HG03135 (cell line): ENCODE data around the gene TNRC6B.
A peak's percentile ranks its signal among the peaks of the same experiment; 100 is the strongest.
"Not testable (repeated sequence)": the region's sequence is repeated elsewhere in the genome, so short reads cannot be mapped to it uniquely, and the experiment has no call there.

ENCODE experiments used
- ATAC-seq: cut with Tn5 transposase; IDR thresholded peaks from one replicate; pipeline ENCODE4 v1.9.1; 2021; ENCODE audit warnings: mild to moderate bottlenecking, moderate library complexity; ENCODE audit not compliant: unreplicated experiment

TNRC6B gene

DNA sequence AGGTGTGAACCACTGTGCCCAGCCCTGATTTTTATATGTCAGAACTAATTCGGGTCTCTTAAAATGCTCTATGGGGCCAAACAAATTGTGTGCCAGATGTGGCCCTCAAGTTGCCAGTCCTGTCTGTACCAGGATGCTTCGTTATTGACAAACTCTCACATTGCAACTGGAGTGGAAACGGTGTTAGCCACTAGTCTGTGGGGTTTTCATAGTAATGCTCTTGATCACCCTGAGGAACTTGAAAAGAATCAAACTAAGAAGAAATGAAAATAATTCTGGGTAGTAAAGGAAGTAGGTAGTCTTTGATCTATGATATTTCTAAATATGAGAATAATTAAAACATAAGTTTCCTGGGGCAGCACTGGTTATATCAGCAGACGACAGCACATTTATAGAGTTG, 101.3 kb downstream of the TNRC6B start:
- no peak for ATAC-seq

DNA sequence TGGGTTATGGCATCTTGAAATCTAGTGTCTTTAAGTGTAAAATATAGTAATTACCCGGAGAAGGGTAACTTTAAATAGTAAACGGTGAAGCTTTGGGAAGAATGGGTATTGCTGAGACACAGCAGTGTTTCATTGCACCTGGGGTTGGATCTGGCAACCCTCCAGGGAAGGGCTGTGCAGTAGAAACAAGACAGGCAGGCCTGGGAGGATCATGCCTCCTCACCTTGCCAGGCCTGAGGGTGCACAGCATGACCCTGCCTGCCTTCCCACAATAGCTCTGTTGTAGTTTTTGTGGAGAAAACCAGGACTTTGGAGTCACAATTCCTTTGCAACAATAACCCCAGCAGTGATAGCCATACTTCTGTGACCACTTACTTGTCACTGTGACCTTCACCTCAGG, 104.0 kb downstream of the TNRC6B start:
- ATAC-seq: no peak

DNA sequence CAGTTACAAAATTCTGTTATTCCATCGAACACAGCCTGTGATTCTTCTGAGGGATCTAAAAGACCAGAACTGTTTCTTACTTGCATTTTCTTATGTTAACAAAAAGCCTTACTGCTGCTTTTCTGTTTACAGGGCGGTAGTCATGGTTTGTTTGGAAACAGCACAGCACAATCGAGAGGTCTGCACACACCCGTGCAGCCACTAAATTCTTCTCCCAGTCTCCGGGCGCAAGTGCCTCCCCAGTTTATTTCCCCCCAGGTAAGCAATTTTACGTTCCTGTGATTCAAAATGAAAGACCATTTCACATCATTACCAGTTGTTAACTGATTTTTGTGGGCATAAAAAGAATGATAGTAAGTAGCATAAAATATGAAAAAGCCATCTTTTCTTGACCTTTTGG, 107.8 kb downstream of the TNRC6B start:
- no peak for ATAC-seq

DNA sequence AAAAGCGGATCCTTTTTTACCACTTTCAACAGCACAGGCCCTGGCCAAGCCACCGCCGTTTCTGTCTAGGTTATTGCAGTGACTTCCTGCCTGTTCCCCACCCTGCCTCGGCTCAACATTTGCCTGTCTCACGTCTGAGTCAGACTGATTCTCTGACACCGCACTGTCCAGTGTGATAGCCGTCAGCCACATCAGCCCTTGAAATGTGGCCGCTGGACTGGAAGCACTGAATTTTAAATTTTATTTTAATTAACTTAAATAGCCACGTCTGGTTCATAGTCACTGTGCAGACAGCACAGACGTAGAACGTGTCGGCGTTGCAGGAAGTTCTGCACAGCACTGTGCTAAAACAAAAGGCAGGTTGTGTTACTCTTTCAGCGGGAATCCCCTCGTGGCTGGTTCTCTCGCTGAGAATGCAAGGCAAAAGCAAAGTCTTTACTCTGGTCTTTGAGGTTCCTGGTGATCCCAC, 112.3 kb downstream of the TNRC6B start:
- no peak for ATAC-seq

DNA sequence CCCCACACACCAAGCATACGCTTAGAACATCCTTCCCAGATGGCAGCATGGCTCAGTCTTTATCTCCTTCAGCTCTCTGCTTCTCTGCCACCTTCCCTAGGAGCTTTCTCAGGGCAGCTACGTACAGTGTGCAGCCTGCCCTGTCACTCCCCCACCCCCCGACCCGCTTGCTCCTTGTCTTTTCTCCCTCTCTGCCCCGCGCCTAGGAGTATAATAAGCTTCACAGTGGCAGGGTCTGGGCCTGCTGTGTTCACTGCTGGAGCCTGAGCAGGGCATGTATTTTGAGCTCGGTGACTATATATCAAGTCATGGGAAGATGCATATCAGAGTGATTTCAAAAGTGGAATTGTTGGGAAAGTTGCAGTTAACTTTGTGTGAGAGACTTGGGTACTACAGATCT, 112.8 kb downstream of the TNRC6B start:
- ATAC-seq: no peak

DNA sequence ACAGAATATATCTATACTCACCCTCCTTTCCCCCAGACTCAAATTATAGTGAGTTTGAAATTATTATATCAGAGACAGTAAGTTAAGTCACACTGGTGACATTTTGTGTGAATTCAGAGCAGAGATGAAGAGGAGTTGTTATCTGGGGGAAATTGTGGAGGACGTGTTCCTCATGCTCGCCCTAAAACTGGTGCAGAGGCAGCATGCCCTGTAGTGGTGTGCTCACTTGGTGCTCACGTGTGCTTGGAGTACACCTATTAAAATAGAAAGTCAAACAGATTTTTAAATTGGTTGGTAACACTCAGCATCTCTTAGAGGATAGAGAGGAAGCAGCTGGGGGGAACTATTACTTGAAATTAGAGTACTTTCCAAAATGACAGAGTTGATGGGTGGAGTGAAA, 117.0 kb downstream of the TNRC6B start:
- ATAC-seq: no peak

DNA sequence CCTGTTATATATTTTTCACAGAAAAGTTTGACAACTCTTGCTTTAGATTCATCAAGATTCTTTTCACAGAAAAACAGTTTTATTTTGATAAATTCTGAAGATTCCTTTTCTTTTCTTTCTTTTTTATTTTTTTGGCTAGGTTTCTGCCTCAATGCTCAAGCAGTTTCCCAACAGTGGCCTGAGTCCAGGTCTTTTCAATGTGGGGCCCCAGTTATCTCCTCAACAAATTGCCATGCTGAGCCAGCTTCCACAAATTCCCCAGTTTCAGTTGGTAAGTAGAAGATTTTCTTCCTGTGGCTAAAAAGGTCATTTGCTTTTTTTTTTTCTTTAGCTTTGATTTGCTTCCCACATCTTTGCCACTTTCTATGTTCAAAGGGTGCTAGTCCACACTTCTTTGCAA, 122.6 kb downstream of the TNRC6B start:
- no peak for ATAC-seq

DNA sequence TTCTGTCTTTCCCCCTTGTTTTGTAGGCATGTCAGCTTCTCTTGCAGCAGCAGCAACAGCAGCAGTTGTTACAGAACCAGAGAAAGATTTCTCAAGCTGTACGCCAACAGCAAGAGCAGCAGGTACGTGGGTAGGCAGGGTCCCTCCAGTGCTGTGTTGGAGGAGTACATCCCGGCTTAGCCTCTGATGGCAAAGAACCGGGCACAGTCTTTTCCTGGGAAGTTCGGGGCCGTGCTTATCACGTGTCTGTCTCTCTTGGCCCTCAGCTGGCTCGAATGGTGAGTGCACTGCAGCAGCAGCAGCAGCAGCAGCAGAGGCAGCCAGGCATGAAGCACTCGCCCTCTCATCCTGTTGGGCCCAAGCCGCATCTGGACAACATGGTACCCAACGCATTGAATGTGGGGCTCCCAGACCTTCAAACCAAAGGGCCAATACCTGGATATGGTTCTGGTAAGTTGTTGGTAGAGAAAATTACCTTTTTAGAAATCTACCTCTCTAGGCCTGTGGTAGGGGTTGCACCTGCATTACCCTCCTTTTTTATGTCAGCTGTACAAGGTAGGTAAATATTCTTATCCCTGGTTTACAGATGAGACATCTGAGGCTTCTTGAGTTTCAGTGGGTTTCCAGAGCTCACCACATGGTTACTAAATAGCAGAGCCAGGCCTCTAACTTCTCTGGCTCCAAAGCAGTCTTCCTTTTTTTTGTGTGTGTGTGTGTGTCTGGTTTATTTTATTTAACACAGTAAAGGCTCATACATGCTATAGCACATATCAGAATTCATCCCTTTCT, 123.4 kb downstream of the TNRC6B start:
- peak; percentile 93 for ATAC-seq

DNA sequence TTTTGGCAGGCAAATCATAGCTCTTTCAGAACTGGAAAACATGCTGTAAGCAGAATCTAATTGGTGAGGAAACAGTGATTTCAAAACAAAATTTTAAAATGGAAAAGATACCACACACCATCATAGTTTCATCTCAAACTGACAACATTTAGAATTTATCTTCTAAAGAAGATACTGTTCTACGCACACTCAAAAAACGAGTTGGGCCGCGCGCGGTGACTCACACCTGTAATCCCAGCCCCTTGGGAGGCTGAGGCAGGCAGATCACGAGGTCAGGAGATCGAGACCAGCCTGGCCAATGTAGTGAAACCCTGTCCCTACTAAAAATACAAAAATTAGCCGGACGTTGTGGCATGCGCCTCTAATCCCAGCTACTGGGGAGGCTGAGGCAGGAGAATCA, 124.4 kb downstream of the TNRC6B start:
- no peak for ATAC-seq

DNA sequence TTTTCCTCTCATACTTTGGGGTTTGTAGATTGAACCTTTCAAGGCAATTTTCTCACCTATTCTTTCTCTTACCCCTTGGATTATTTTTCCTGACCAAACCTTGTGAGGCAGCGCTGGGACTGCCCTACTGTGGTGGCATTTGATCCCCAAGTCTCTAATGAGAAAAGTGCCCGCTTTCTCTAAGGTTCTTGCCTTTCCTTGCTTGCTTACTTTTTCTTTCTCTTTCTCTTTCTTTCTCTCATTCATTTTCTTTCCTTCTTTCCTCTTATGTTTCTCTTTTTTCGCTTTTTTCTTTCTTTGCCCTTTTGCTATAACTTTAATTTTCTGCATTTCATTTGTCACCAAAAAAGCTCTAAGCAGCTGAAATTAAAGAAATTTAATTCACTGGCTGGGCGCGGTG, 127.9 kb downstream of the TNRC6B start:
- ATAC-seq: no peak

DNA sequence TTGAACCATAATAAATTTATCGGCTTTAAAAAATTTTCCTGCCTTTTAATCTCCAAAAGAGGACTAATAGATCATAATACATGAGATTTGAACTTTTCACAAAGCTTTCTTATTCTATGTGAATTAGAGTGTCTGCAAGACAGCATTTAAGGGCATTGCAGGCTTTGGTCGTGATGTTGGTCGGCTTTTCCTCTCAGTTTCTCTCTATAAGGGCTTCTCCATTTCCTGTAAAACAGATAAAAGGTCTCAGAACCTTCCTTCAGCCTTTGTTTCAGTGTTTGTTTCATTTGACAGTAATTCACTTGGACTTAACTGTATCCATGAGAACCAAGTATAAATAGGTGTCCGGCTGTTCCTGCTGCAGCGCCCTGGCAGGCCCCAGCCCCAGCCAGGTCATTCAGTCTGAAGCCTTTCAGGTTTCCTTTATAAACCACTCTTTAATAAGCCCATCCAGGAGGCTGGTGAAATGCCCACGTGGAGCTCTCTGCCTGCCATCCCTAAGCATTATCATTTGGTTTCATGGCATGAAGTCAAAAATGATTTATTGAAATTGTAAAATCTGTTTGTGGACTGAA, 131.4 kb downstream of the TNRC6B start:
- no peak for ATAC-seq

DNA sequence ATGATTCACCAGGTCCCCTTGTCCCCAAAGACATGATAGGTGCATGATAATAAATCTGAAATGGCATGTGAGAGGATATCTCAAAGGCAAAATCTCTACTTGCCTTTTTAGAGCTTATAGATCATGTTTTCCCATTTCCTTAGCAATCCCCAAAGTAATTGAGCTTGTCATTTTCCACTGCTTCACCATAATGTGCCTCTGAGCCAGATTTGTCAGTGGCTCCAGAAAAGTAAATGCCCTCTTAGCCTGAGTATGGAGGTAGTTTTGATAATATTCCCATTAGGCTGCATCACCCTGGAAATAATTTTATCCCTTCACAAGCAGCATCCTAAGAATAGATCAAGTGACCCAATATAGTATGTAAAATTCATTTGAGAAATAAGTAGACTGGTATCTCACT, 131.9 kb downstream of the TNRC6B start:
- no peak for ATAC-seq

DNA sequence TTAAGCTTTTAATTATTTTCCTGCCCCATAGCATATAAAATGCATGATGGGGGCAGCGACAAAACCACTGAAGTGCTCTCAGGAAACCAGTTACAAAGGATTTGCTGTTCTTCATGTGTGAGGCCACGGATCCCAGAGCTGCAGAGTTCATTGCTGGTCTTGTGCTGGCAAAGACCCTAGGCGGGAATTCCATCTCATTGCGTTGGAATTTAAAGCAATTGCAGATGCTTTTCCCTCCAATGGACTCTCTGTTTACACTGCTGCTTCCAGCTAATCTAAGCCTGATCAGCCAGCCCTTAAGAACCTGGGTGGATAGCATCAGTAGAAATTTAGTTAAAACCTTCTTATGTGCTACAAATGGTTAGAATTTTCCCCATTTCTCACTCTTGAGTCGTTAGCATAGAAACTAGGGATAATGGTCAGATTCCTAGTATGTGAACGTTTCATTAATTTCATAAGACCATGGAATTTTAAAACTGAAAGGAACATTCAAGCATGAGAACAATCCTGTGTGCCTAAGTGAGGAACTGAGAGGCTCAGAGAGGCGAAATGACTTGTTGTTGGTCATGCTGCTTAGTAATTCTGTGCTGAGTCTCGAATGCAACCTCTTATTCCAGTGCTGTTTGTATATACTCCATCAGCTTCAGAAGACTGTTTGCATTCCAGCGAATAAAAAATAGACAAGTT, 132.5 kb downstream of the TNRC6B start:
- ATAC-seq: no peak

DNA sequence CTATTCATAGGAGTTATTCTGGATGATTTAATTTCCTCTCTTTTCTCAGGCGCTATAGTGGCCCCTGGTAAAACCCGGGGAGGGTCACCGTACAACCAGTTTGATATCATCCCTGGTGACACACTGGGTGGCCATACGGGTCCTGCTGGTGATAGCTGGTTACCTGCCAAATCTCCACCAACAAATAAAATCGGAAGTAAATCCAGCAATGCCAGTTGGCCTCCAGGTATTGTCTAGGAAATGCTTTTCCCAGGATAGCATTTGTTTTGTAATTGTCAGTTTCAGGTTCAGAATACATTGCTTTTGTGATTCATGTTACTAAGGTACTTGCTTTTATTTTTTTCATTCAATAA, 133.0 kb downstream of the TNRC6B start:
- ATAC-seq: no peak

DNA sequence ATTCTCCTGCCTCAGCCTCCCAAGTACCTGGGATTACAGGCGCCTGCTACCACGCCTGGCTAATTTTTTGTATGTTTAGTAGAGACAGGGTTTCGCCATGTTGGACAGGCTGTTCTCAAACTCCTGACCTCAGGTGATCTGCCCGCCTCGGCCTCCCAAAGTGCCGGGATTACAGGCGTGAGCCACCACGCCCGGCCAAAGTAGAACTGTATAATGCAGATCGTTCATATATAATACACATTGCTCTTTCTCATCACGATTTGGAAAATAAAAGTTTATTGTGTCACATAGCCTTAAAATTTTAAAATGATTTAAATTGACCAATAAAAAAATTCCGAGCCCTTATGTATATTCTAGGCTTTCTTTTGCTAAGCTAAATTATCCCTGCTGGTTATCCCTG, 133.9 kb downstream of the TNRC6B start:
- ATAC-seq: not testable (repeated sequence)

DNA sequence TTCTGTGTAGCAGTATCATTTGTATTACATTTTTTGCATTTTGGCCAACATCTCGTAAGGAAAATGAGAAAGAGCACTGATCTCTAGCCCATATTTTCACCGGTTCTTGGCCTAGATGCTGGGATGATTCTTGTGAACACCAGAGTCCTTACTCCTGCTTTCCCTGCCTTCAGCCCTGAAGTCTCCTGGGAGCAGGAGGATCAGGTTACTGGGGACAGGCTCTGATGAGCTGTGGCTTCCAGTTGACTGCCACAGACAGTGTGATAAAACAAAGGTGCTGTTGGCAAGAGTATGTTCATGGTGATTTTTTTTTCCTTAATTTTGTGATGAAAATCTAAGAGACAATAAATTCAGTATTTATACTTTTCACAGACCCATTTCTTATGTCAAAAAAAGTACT, 134.3 kb downstream of the TNRC6B start:
- ATAC-seq: no peak

DNA sequence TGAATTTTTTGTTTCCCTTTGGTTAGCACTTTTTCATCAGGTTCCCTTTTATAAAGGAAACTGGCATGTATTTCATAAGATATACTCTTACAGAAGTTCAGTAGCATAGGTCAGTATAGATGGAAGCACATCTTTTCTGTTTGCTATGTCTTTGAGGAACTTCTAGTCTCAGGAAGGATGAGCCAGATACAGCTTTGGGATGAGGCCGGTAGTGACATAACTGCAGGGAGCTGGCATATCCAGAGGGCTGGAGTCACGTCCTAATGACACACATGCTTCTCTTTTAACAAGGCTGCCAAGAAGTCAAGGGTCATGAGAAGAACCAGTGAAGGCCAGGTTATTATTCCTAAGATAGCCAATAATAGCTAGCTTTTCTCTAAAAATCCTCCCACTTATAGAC, 135.3 kb downstream of the TNRC6B start:
- no peak for ATAC-seq

DNA sequence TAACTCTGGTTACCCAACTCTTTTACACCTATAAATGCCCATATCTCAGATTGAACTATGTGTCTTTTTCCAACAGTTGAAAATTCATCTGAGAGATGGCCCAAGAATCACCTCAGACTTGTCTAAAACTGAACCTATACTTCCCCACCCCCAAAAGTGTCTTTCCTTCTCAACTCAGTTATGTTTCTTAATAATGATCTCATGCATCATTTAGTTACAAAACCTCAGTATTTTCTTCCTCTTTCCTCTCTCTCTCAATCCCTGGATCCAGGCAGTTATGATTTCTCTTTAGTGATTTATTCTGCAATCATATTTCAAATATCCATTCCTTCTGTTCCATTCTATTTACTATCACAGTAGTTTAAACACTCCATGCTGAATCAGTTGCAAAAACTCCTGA, 136.3 kb downstream of the TNRC6B start:
- no peak for ATAC-seq

DNA sequence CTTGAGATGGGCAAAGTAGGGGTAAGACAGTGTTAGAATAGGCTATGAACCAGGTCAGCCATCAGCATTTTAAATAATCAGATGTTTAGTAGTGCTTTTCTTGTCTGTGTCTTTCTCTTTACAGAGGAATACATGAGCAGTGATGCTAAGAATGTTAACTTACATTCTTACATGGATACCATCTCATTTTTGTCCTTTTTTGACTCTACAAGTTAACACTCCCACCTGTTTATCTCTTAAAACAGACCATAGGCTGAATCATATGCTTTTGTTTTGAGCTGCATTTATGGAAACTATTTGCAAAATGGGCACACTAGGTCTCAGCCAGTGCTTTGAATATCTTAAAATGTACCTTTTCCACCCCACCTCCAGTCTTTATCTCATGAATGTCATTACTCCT, 143.0 kb downstream of the TNRC6B start:
- ATAC-seq: no peak

DNA sequence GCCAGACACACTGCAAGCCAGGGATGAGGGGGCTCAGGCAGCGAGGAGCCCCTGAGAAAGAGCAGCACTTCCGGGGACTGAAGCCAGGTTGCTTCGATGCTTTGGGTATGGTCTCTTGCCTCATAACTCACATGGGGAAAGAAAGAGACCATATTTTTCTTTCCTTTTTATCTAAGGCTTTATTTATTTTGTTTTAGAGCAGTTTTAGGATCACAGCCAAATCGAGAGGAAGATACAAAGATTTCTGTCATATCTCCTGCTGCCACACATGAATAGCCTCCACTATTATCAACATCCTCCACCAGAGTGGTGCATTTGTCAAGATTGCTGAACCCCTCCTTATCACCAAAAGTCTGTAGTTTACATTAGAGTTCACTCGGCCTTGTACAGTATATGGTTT, 144.3 kb downstream of the TNRC6B start:
- ATAC-seq: no peak

DNA sequence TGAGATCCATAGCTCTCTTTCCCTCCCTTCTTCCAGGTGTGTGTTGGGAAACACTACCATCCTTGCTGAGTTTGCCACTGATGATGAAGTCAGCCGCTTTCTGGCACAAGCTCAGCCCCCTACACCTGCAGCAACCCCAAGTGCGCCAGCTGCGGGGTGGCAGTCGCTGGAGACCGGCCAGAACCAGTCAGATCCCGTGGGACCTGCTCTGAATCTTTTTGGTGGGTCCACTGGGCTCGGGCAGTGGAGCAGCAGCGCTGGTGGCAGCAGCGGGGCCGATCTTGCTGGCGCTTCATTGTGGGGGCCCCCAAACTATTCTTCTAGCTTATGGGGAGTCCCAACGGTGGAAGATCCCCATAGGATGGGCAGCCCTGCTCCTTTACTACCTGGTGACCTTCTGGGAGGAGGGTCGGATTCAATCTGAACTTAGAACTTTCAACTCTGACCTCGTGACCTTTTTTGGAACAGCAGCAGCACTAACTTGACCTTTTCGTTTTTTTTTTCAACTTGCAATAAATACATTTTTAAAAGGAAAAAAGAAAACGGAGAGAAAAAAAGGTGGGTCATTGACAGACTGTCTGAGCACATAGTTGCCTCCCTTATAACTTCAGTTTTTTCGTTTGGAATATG, 145.2 kb downstream of the TNRC6B start:
- ATAC-seq: no peak

DNA sequence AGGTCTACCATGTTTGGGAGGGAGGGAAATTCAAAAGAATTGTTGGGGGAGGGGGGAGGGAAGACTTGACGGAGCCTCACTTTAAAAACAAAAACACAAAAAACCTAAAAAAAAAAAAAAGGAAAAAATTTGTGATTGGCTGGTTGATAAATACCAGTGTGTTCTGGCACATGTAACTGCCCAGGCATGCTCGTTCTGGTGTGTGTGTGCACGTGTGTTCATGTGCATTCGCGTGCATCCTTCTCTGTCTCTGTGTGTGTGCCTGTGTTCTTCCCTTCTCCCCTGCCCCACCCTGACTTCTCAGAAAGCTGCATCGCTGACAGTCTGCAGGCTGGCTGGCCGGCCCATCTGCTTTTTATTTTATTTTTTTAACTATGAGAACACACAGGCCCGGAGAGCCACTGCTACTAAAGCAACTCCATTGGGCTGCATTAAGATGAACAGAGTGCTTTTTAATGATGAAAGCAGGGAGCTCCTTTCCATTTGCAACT, 146.0 kb downstream of the TNRC6B start:
- no peak for ATAC-seq
